GM12864 (cell line): Measurements from ENCODE around the gene CD300C.
"Not testable (repeated sequence)": the region's sequence is repeated elsewhere in the genome, so short reads cannot be mapped to it uniquely, and the experiment has no call there.

Experiments used
- DNase-seq: peaks from one replicate; pipeline ENCODE4 v3.0.0-alpha.2; 2011; ENCODE audit warnings: low read depth
- H3K4me3 ChIP-seq: 2 replicates; pipeline ENCODE4 v1.5.1; 2011; ENCODE audit warnings: mild to moderate bottlenecking, low read depth, low read length, control low read depth
- CTCF ChIP-seq: IDR thresholded peaks from 2 replicates; pipeline ENCODE4 v1.5.1; 2011; ENCODE audit warnings: low read depth, mild to moderate bottlenecking, moderate library complexity, low read length, control low read depth, inconsistent platforms; ENCODE audit errors: missing control alignments

CD300C gene

GRCh38 chr17:74561586-74561985 is 15.7 kb upstream of the CD300C start:
- H3K4me3 ChIP-seq, result no peak overlapping the region
- TF ChIP-seq CTCF, result no peak

GRCh38 chr17:74558882-74559519 is 13.1 kb upstream of the CD300C start:
- no peak for DNase-seq
- no peak for TF ChIP-seq CTCF

More at GRCh38 chr17:74561586-74561985, 15.7 kb upstream of the CD300C start:
- DNase-seq, result no peak

GRCh38 chr17:74558402-74558801 is 12.5 kb upstream of the CD300C start:
- not testable (repeated sequence) for DNase-seq, H3K4me3 ChIP-seq

More at GRCh38 chr17:74558882-74559519, 13.1 kb upstream of the CD300C start:
- no peak overlapping the region for H3K4me3 ChIP-seq

- no peak for DNase-seq
- H3K4me3 ChIP-seq, result no peak overlapping the region
- no peak for TF ChIP-seq CTCF
Observed at GRCh38 chr17:74555427-74555940, 9.6 kb upstream of the CD300C start.

GRCh38 chr17:74554909-74555308 is 9.0 kb upstream of the CD300C start:
- DNase-seq, result no peak

DNA sequence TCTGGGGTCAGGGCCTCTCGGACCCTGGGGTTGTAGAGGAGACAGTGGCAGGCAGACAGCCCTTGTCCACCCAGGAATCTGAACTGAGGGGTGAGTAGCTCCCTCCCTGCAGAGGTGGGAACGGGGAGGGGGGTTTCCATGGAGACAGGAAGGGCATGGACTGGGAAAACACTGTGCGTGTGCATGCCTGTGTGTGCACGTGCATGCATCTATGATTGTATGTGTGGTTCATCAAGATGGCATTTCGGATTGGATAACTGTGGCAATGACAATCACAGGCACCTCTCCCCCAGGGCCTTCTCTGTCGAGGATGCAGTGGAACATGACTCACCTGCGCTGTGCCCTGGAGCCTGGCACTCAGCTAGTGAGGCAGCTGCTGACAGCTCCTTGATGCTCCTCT is 6.1 kb upstream of the CD300C start:
- H3K4me3 ChIP-seq, result no peak overlapping the region
- no peak for DNase-seq
- no peak for TF ChIP-seq CTCF

More at GRCh38 chr17:74554909-74555308, 9.0 kb upstream of the CD300C start:
- TF ChIP-seq CTCF, result no peak
- no peak overlapping the region for H3K4me3 ChIP-seq

DNA sequence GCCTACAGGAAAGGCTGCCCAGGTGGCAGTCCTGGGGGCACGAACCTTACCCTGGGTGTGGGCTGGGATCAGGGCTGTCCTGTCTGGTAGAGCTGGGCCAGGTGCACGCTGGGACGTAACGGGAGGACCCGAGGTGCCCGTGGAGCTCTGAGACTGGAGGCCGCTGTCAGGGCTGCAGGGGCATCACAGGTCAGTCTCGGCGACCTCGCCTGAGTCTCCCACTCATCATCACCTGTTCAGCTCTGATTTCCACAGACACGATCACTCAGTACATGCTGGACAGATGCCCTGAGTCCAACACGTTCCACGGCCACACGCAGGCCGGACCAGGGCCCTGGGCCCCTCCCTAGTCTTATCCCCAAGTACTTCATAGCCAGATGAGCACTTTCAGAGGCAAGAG is 4.7 kb upstream of the CD300C start:
- no peak for DNase-seq
- no peak for TF ChIP-seq CTCF
- H3K4me3 ChIP-seq, result no peak overlapping the region
